ENCODE data around the gene ST8SIA6.

Gene ST8SIA6

GRCh38 chr10:17387861-17388503 is 66.4 kb downstream of the ST8SIA6 start:
- ATAC-seq (replicated peaks; ENCODE audit: extremely low read depth, poor library complexity, severe bottlenecking): no peak
- no peak for DNase-seq (ENCODE audit: low spot score in 2 of 2)
- Mint-ChIP-seq H3K4me3 (no peak overlapping the region), H3K9me3 (no peaks in the 10 kb centered on the region), H3K4me1 (no peaks in the 10 kb centered on the region), H3K27ac (ENCODE audit: low read depth) (no peak overlapping the region), H3K27me3 (no peaks in the 10 kb centered on the region), H3K36me3 (ENCODE audit: insufficient read depth) (peaks cover 1% of the 10 kb centered on the region)

- Mint-ChIP-seq H3K4me3 (no peak overlapping the region), H3K9me3 (no peaks in the 10 kb centered on the region), H3K27ac (ENCODE audit: low read depth) (no peak overlapping the region), H3K27me3 (no peaks in the 10 kb centered on the region), H3K36me3 (ENCODE audit: insufficient read depth) (peaks cover 1% of the 10 kb centered on the region), H3K4me1 (no peaks in the 10 kb centered on the region)
- DNase-seq (ENCODE audit: low spot score in 2 of 2) (no peak), ATAC-seq (replicated peaks; ENCODE audit: extremely low read depth, poor library complexity, severe bottlenecking) (no peak)
Measured at GRCh38 chr10:17386616-17387075, 67.7 kb downstream of the ST8SIA6 start.

GRCh38 chr10:17386021-17386420 is 68.4 kb downstream of the ST8SIA6 start:
- Mint-ChIP-seq H3K36me3 (ENCODE audit: insufficient read depth) (peaks cover 1% of the 10 kb centered on the region), H3K9me3 (no peaks in the 10 kb centered on the region), H3K4me1 (no peaks in the 10 kb centered on the region), H3K4me3 (no peak overlapping the region), H3K27ac (ENCODE audit: low read depth) (no peak overlapping the region), H3K27me3 (no peaks in the 10 kb centered on the region)
- ATAC-seq (replicated peaks; ENCODE audit: extremely low read depth, poor library complexity, severe bottlenecking): no peak
- DNase-seq (ENCODE audit: low spot score in 2 of 2): no peak

- no peak overlapping the region for H3K27ac Mint-ChIP-seq (ENCODE audit: low read depth)
- H3K27me3 Mint-ChIP-seq: no peaks in the 10 kb centered on the region
- no peaks in the 10 kb centered on the region for H3K9me3 Mint-ChIP-seq
- DNase-seq (ENCODE audit: low spot score in 2 of 2) (no peak), ATAC-seq (replicated peaks; ENCODE audit: extremely low read depth, poor library complexity, severe bottlenecking) (no peak)
- no peaks in the 10 kb centered on the region for H3K4me1 Mint-ChIP-seq
- no peak overlapping the region for H3K4me3 Mint-ChIP-seq
- H3K36me3 Mint-ChIP-seq (ENCODE audit: insufficient read depth): peaks cover 1% of the 10 kb centered on the region
Measured at GRCh38 chr10:17385066-17385465, 69.3 kb downstream of the ST8SIA6 start.

GRCh38 chr10:17383801-17384555 is 70.4 kb downstream of the ST8SIA6 start:
- no peak overlapping the region for H3K4me3 Mint-ChIP-seq
- ATAC-seq (replicated peaks; ENCODE audit: extremely low read depth, poor library complexity, severe bottlenecking) (no peak), DNase-seq (ENCODE audit: low spot score in 2 of 2) (no peak)
- no peak overlapping the region for H3K27ac Mint-ChIP-seq (ENCODE audit: low read depth)
- no peaks in the 10 kb centered on the region for H3K9me3 Mint-ChIP-seq
- no peaks in the 10 kb centered on the region for H3K36me3 Mint-ChIP-seq (ENCODE audit: insufficient read depth)
- H3K27me3 Mint-ChIP-seq: no peaks in the 10 kb centered on the region
- no peaks in the 10 kb centered on the region for H3K4me1 Mint-ChIP-seq

GRCh38 chr10:17381502-17382142 is 72.8 kb downstream of the ST8SIA6 start:
- no peak for DNase-seq (ENCODE audit: low spot score in 2 of 2)
- no peak for ATAC-seq (replicated peaks; ENCODE audit: extremely low read depth, poor library complexity, severe bottlenecking)
- Mint-ChIP-seq H3K9me3 (no peaks in the 10 kb centered on the region), H3K36me3 (ENCODE audit: insufficient read depth) (no peaks in the 10 kb centered on the region), H3K4me3 (no peak overlapping the region), H3K27ac (ENCODE audit: low read depth) (no peak overlapping the region), H3K27me3 (no peaks in the 10 kb centered on the region), H3K4me1 (no peaks in the 10 kb centered on the region)

- DNase-seq (ENCODE audit: low spot score in 2 of 2) (no peak), ATAC-seq (replicated peaks; ENCODE audit: extremely low read depth, poor library complexity, severe bottlenecking) (no peak)
- no peaks in the 10 kb centered on the region for H3K4me1 Mint-ChIP-seq
- H3K27me3 Mint-ChIP-seq: no peaks in the 10 kb centered on the region
- no peak overlapping the region for H3K27ac Mint-ChIP-seq (ENCODE audit: low read depth)
- H3K9me3 Mint-ChIP-seq: no peaks in the 10 kb centered on the region
- H3K36me3 Mint-ChIP-seq (ENCODE audit: insufficient read depth): no peaks in the 10 kb centered on the region
- H3K4me3 Mint-ChIP-seq: no peak overlapping the region
Measured at GRCh38 chr10:17380888-17381287, 73.5 kb downstream of the ST8SIA6 start.

GRCh38 chr10:17380016-17380415 is 74.4 kb downstream of the ST8SIA6 start:
- Mint-ChIP-seq H3K36me3 (ENCODE audit: insufficient read depth) (no peaks in the 10 kb centered on the region), H3K4me1 (no peaks in the 10 kb centered on the region), H3K27me3 (no peaks in the 10 kb centered on the region), H3K27ac (ENCODE audit: low read depth) (no peak overlapping the region), H3K9me3 (no peaks in the 10 kb centered on the region), H3K4me3 (no peak overlapping the region)
- ATAC-seq (replicated peaks; ENCODE audit: extremely low read depth, poor library complexity, severe bottlenecking) (no peak), DNase-seq (ENCODE audit: low spot score in 2 of 2) (no peak)

- no peaks in the 10 kb centered on the region for H3K9me3 Mint-ChIP-seq
- H3K4me3 Mint-ChIP-seq: no peak overlapping the region
- H3K27me3 Mint-ChIP-seq: no peaks in the 10 kb centered on the region
- H3K4me1 Mint-ChIP-seq: no peaks in the 10 kb centered on the region
- no peaks in the 10 kb centered on the region for H3K36me3 Mint-ChIP-seq (ENCODE audit: insufficient read depth)
- DNase-seq (ENCODE audit: low spot score in 2 of 2): no peak
- no peak overlapping the region for H3K27ac Mint-ChIP-seq (ENCODE audit: low read depth)
- ATAC-seq (replicated peaks; ENCODE audit: extremely low read depth, poor library complexity, severe bottlenecking): no peak
Measured at GRCh38 chr10:17379151-17379690, 75.2 kb downstream of the ST8SIA6 start.

- H3K4me3 Mint-ChIP-seq: no peak overlapping the region
- no peak for ATAC-seq (replicated peaks; ENCODE audit: extremely low read depth, poor library complexity, severe bottlenecking)
- no peaks in the 10 kb centered on the region for H3K36me3 Mint-ChIP-seq (ENCODE audit: insufficient read depth)
- H3K27ac Mint-ChIP-seq (ENCODE audit: low read depth): no peak overlapping the region
- no peaks in the 10 kb centered on the region for H3K27me3 Mint-ChIP-seq
- no peaks in the 10 kb centered on the region for H3K9me3 Mint-ChIP-seq
- no peaks in the 10 kb centered on the region for H3K4me1 Mint-ChIP-seq
- DNase-seq (ENCODE audit: low spot score in 2 of 2): no peak
Measured at GRCh38 chr10:17375936-17376584, 78.3 kb downstream of the ST8SIA6 start.

GRCh38 chr10:17368708-17369272 is 85.6 kb downstream of the ST8SIA6 start:
- ATAC-seq (replicated peaks; ENCODE audit: extremely low read depth, poor library complexity, severe bottlenecking) (no peak), DNase-seq (ENCODE audit: low spot score in 2 of 2) (no peak)
- Mint-ChIP-seq H3K27me3 (no peaks in the 10 kb centered on the region), H3K9me3 (peaks cover 4% of the 10 kb centered on the region), H3K4me1 (no peaks in the 10 kb centered on the region), H3K27ac (ENCODE audit: low read depth) (no peak overlapping the region), H3K36me3 (ENCODE audit: insufficient read depth) (peaks cover 3% of the 10 kb centered on the region), H3K4me3 (no peak overlapping the region)

- ATAC-seq (replicated peaks; ENCODE audit: extremely low read depth, poor library complexity, severe bottlenecking) (no peak), DNase-seq (ENCODE audit: low spot score in 2 of 2) (no peak)
- Mint-ChIP-seq H3K9me3 (peaks cover 4% of the 10 kb centered on the region), H3K36me3 (ENCODE audit: insufficient read depth) (peaks cover 3% of the 10 kb centered on the region), H3K4me3 (no peak overlapping the region), H3K27me3 (no peaks in the 10 kb centered on the region), H3K27ac (ENCODE audit: low read depth) (no peak overlapping the region), H3K4me1 (no peaks in the 10 kb centered on the region)
Measured at GRCh38 chr10:17366705-17367104, 87.7 kb downstream of the ST8SIA6 start.

Measured in central memory CD8-positive, alpha-beta T cell (primary cell).